ENCODE results near the gene KSR1. TPM values are rescaled to one million over a fixed set of nuclear protein-coding genes. Genes with fewer than 3 reads are reported as not detected.

KSR1 gene
- total RNA-seq, 1 experiment from 2014 or later = 21.7 TPM

GRCh38 chr17:27466376-27466742 lies 10.1 kb downstream of the KSR1 start:
- Histone ChIP-seq H3K27ac (ENCODE audit: low read length) (no peak overlapping the region), H3K9me3 (ENCODE audit: control insufficient read depth, insufficient read depth, low read depth, low read length) (no peaks in the 10 kb centered on the region), H3K4me3 (ENCODE audit: low read depth in 2 of 2, low read length in 2 of 2) (no peak overlapping the region), H3K27me3 (ENCODE audit: control insufficient read depth, insufficient read depth, low read length) (no peaks in the 10 kb centered on the region), H3K36me3 (ENCODE audit: control insufficient read depth, insufficient read depth, low read length) (no peaks in the 10 kb centered on the region), H3K4me1 (ENCODE audit: control insufficient read depth, insufficient read depth, low read length) (peaks cover under 1% of the 10 kb centered on the region)
- in situ Hi-C loops (cut with HindIII; ENCODE audit: low pct_unique_long_range_greater_than_20kb, low sequenced_read_pairs) = no loop called here
- DNase-seq (ENCODE audit: low read depth, low spot score) = no peak
- ChIA-PET CTCF (interaction anchor here (0.6 kb wide), 1 partner anchor 17 kb away, joined by 6 read pairs; no protein-coding TSS in a partner anchor), POLR2A (no interaction called here)
- no peak for ATAC-seq
- no TSS peak for BruUV-seq (replicated peaks)
- intact Hi-C loops (cut with micrococcal nuclease; ENCODE audit: unreplicated experiment) = loop anchor here (10.0 kb wide), 1 partner anchor 112 kb away; no protein-coding TSS in a partner anchor
- no peak for TF ChIP-seq POLR2AphosphoS5 (IDR thresholded peaks at IDR 0.05; ENCODE audit: low read depth, low read length)
- no peak for TF ChIP-seq REST (IDR thresholded peaks at IDR 0.05; ENCODE audit: insufficient read depth in 1 of 2, low read depth in 2 of 2, low read length in 1 of 2)
- no peak for TF ChIP-seq SIN3A (IDR thresholded peaks at IDR 0.05; ENCODE audit: borderline replicate concordance, insufficient read depth, low read depth, low read length)
- TF ChIP-seq CTCF (IDR thresholded peaks at IDR 0.05) = no peak
- no peak for TF ChIP-seq TCF7L2 (IDR thresholded peaks at IDR 0.05; ENCODE audit: low read depth, low read length)

GRCh38 chr17:27466743-27467375 lies 10.6 kb downstream of the KSR1 start:
- H3K9me3 ChIP-seq (ENCODE audit: control insufficient read depth, insufficient read depth, low read depth, low read length) = no peaks in the 10 kb centered on the region
- POLR2A ChIA-PET = interaction anchor here (0.6 to 0.8 kb wide), 2 partner anchors 209 to 222 kb away, joined by 3 read pairs; no protein-coding TSS in a partner anchor
- in situ Hi-C loops (cut with HindIII; ENCODE audit: low pct_unique_long_range_greater_than_20kb, low sequenced_read_pairs) (no loop called here), intact Hi-C loops (cut with micrococcal nuclease; ENCODE audit: unreplicated experiment) (loop anchor here (10.0 kb wide), 1 partner anchor 112 kb away; no protein-coding TSS in a partner anchor)
- no peak for ATAC-seq
- no peak for TF ChIP-seq POLR2AphosphoS5 (IDR thresholded peaks at IDR 0.05; ENCODE audit: low read depth, low read length)
- peaks cover 5% of the 10 kb centered on the region for H3K4me1 ChIP-seq (ENCODE audit: control insufficient read depth, insufficient read depth, low read length)
- H3K36me3 ChIP-seq (ENCODE audit: control insufficient read depth, insufficient read depth, low read length) = no peaks in the 10 kb centered on the region
- H3K27me3 ChIP-seq (ENCODE audit: control insufficient read depth, insufficient read depth, low read length) = no peaks in the 10 kb centered on the region
- BruUV-seq (replicated peaks) = no TSS peak
- CTCF ChIA-PET = interaction anchor here (0.6 kb wide), 1 partner anchor 17 kb away, joined by 6 read pairs; no protein-coding TSS in a partner anchor
- no peak overlapping the region for H3K4me3 ChIP-seq (ENCODE audit: low read depth in 2 of 2, low read length in 2 of 2)
- DNase-seq (ENCODE audit: low read depth, low spot score) = no peak
- no peak overlapping the region for H3K27ac ChIP-seq (ENCODE audit: low read length)

GRCh38 chr17:27469256-27469655 lies 13.0 kb downstream of the KSR1 start:
- in situ Hi-C loops (cut with HindIII; ENCODE audit: low pct_unique_long_range_greater_than_20kb, low sequenced_read_pairs) = no loop called here
- H3K27me3 ChIP-seq (ENCODE audit: control insufficient read depth, insufficient read depth, low read length) = no peaks in the 10 kb centered on the region

More at GRCh38 chr17:27469256-27469655, 13.0 kb downstream of the KSR1 start:
- no peak overlapping the region; the same call in 1 of the 2 replicates for H3K27ac ChIP-seq (ENCODE audit: low read length)
- H3K4me1 ChIP-seq (ENCODE audit: control insufficient read depth, insufficient read depth, low read length) = peaks cover 23% of the 10 kb centered on the region
- ChIA-PET POLR2A (no interaction called here), CTCF (no interaction called here)
- no peak for TF ChIP-seq SIN3A (IDR thresholded peaks at IDR 0.05; ENCODE audit: borderline replicate concordance, insufficient read depth, low read depth, low read length)
- TF ChIP-seq CTCF (IDR thresholded peaks at IDR 0.05) = no peak
- no peak for TF ChIP-seq REST (IDR thresholded peaks at IDR 0.05; ENCODE audit: insufficient read depth in 1 of 2, low read depth in 2 of 2, low read length in 1 of 2)
- no peak for TF ChIP-seq POLR2AphosphoS5 (IDR thresholded peaks at IDR 0.05; ENCODE audit: low read depth, low read length)
- TF ChIP-seq TCF7L2 (IDR thresholded peaks at IDR 0.05; ENCODE audit: low read depth, low read length) = no peak
- no peaks in the 10 kb centered on the region for H3K9me3 ChIP-seq (ENCODE audit: control insufficient read depth, insufficient read depth, low read depth, low read length)
- DNase-seq (ENCODE audit: low read depth, low spot score) = no peak
- ATAC-seq = no peak
- intact Hi-C loops (cut with micrococcal nuclease; ENCODE audit: unreplicated experiment) = loop anchor here (10.0 kb wide), 1 partner anchor 114 kb away; no protein-coding TSS in a partner anchor
- H3K4me3 ChIP-seq (ENCODE audit: low read depth in 2 of 2, low read length in 2 of 2) = no peak overlapping the region
- no TSS peak for BruUV-seq (replicated peaks)
- H3K36me3 ChIP-seq (ENCODE audit: control insufficient read depth, insufficient read depth, low read length) = no peaks in the 10 kb centered on the region

All from Panc1 (cell line).